ENCODE measurements around the gene PLCD4.
A peak's percentile ranks its signal among the peaks of the same experiment; 100 is the strongest.

Gene PLCD4

GRCh38 chr2:218607436-218608115 lies at the start of gene PLCD4:
Gene PLCD4 (plus strand): TSS chr2:218607899. CDS start chr2:218615740, 7,841 bp downstream.
- Histone ChIP-seq H3K36me3 (ENCODE audit: control insufficient read depth in 5 of 5, insufficient read depth in 5 of 5, low read length in 5 of 5) (no peaks in the 10 kb centered on the region), H3K27me3 (ENCODE audit: control insufficient read depth in 5 of 5, insufficient read depth in 4 of 5, low read length in 5 of 5) (no peaks in the 10 kb centered on the region), H3K4me1 (ENCODE audit: control insufficient read depth in 5 of 5, insufficient read depth in 5 of 5, low read length in 5 of 5) (peaks cover 0 to 34% (median 22%) of the 10 kb centered on the region in 5 donors), H3K9me3 (ENCODE audit: control insufficient read depth in 5 of 5, low read length in 5 of 5) (no peaks in the 10 kb centered on the region), H3K9ac (ENCODE audit: low read length in 5 of 5) (peak within 1 kb of the TSS in 2 of 5 donors; percentile 20 to 57), H3K4me3 (ENCODE audit: low read depth in 1 of 5, low read length in 5 of 5) (peak within 1 kb of the TSS; percentile 5 to 52 (median 29)), H3K27ac (ENCODE audit: low read depth, low read length) (peak within 1 kb of the TSS; percentile 42)

- Histone ChIP-seq H3K4me3 (ENCODE audit: low read depth in 1 of 5, low read length in 5 of 5) (no peak overlapping the region), H3K27ac (ENCODE audit: low read depth, low read length) (no peak overlapping the region), H3K9ac (ENCODE audit: low read length in 5 of 5) (no peak overlapping the region), H3K4me1 (ENCODE audit: control insufficient read depth in 5 of 5, insufficient read depth in 5 of 5, low read length in 5 of 5) (no peaks in the 10 kb centered on the region), H3K36me3 (ENCODE audit: control insufficient read depth in 5 of 5, insufficient read depth in 5 of 5, low read length in 5 of 5) (peaks cover 28 to 52% (median 34%) of the 10 kb centered on the region in 5 donors), H3K9me3 (ENCODE audit: control insufficient read depth in 5 of 5, low read length in 5 of 5) (no peaks in the 10 kb centered on the region), H3K27me3 (ENCODE audit: control insufficient read depth in 5 of 5, insufficient read depth in 4 of 5, low read length in 5 of 5) (no peaks in the 10 kb centered on the region)
These were observed 49.8 kb upstream of the PLCD4 start for GRCh38 chr2:218557941-218558340.

GRCh38 chr2:218558986-218559385 lies 48.7 kb upstream of the PLCD4 start:
- H3K9ac ChIP-seq (ENCODE audit: low read length in 5 of 5) = no peak overlapping the region
- no peak overlapping the region for H3K27ac ChIP-seq (ENCODE audit: low read depth, low read length)
- H3K4me1 ChIP-seq (ENCODE audit: control insufficient read depth in 5 of 5, insufficient read depth in 5 of 5, low read length in 5 of 5) = no peaks in the 10 kb centered on the region
- no peaks in the 10 kb centered on the region for H3K27me3 ChIP-seq (ENCODE audit: control insufficient read depth in 5 of 5, insufficient read depth in 4 of 5, low read length in 5 of 5)
- H3K9me3 ChIP-seq (ENCODE audit: control insufficient read depth in 5 of 5, low read length in 5 of 5) = no peaks in the 10 kb centered on the region
- peaks cover 26 to 44% (median 28%) of the 10 kb centered on the region in 5 donors for H3K36me3 ChIP-seq (ENCODE audit: control insufficient read depth in 5 of 5, insufficient read depth in 5 of 5, low read length in 5 of 5)
- H3K4me3 ChIP-seq (ENCODE audit: low read depth in 1 of 5, low read length in 5 of 5) = no peak overlapping the region

GRCh38 chr2:218564056-218564455 lies 43.6 kb upstream of the PLCD4 start:
- H3K27ac ChIP-seq (ENCODE audit: low read depth, low read length) = no peak overlapping the region
- H3K36me3 ChIP-seq (ENCODE audit: control insufficient read depth in 5 of 5, insufficient read depth in 5 of 5, low read length in 5 of 5) = peaks cover 15 to 25% (median 19%) of the 10 kb centered on the region in 5 donors
- peaks cover 2 to 16% (median 10%) of the 10 kb centered on the region in 5 donors for H3K4me1 ChIP-seq (ENCODE audit: control insufficient read depth in 5 of 5, insufficient read depth in 5 of 5, low read length in 5 of 5)
- H3K27me3 ChIP-seq (ENCODE audit: control insufficient read depth in 5 of 5, insufficient read depth in 4 of 5, low read length in 5 of 5) = no peaks in the 10 kb centered on the region
- no peaks in the 10 kb centered on the region for H3K9me3 ChIP-seq (ENCODE audit: control insufficient read depth in 5 of 5, low read length in 5 of 5)
- H3K4me3 ChIP-seq (ENCODE audit: low read depth in 1 of 5, low read length in 5 of 5) = no peak overlapping the region
- H3K9ac ChIP-seq (ENCODE audit: low read length in 5 of 5) = no peak overlapping the region

- H3K4me3 ChIP-seq (ENCODE audit: low read depth in 1 of 5, low read length in 5 of 5) = no peak overlapping the region
- H3K27me3 ChIP-seq (ENCODE audit: control insufficient read depth in 5 of 5, insufficient read depth in 4 of 5, low read length in 5 of 5) = no peaks in the 10 kb centered on the region
- H3K27ac ChIP-seq (ENCODE audit: low read depth, low read length) = no peak overlapping the region
- no peaks in the 10 kb centered on the region for H3K9me3 ChIP-seq (ENCODE audit: control insufficient read depth in 5 of 5, low read length in 5 of 5)
- peaks cover 5 to 38% (median 31%) of the 10 kb centered on the region in 5 donors for H3K4me1 ChIP-seq (ENCODE audit: control insufficient read depth in 5 of 5, insufficient read depth in 5 of 5, low read length in 5 of 5)
- peaks cover under 1 to 11% (median 5%) of the 10 kb centered on the region in 5 donors for H3K36me3 ChIP-seq (ENCODE audit: control insufficient read depth in 5 of 5, insufficient read depth in 5 of 5, low read length in 5 of 5)
- no peak overlapping the region for H3K9ac ChIP-seq (ENCODE audit: low read length in 5 of 5)
These were observed 41.4 kb upstream of the PLCD4 start for GRCh38 chr2:218566296-218566695.

- H3K9ac ChIP-seq (ENCODE audit: low read length in 5 of 5) = peak overlapping the region; percentile 11 to 96 (median 88)
- peak overlapping the region; percentile 86 for H3K27ac ChIP-seq (ENCODE audit: low read depth, low read length)
- H3K36me3 ChIP-seq (ENCODE audit: control insufficient read depth in 5 of 5, insufficient read depth in 5 of 5, low read length in 5 of 5) = peaks cover 0 to 7% (median 5%) of the 10 kb centered on the region in 5 donors
- peaks cover 5 to 39% (median 32%) of the 10 kb centered on the region in 5 donors for H3K4me1 ChIP-seq (ENCODE audit: control insufficient read depth in 5 of 5, insufficient read depth in 5 of 5, low read length in 5 of 5)
- H3K9me3 ChIP-seq (ENCODE audit: control insufficient read depth in 5 of 5, low read length in 5 of 5) = no peaks in the 10 kb centered on the region
- peak overlapping the region; percentile 87 to 91 (median 90) for H3K4me3 ChIP-seq (ENCODE audit: low read depth in 1 of 5, low read length in 5 of 5)
- no peaks in the 10 kb centered on the region for H3K27me3 ChIP-seq (ENCODE audit: control insufficient read depth in 5 of 5, insufficient read depth in 4 of 5, low read length in 5 of 5)
These were observed 39.9 kb upstream of the PLCD4 start for GRCh38 chr2:218567797-218568189.

- Histone ChIP-seq H3K27me3 (ENCODE audit: control insufficient read depth in 5 of 5, insufficient read depth in 4 of 5, low read length in 5 of 5) (no peaks in the 10 kb centered on the region), H3K9ac (ENCODE audit: low read length in 5 of 5) (peak within 1 kb of the TSS; percentile 86 to 98 (median 92)), H3K27ac (ENCODE audit: low read depth, low read length) (peak within 1 kb of the TSS; percentile 93), H3K4me1 (ENCODE audit: control insufficient read depth in 5 of 5, insufficient read depth in 5 of 5, low read length in 5 of 5) (peaks cover 5 to 39% (median 32%) of the 10 kb centered on the region in 5 donors), H3K9me3 (ENCODE audit: control insufficient read depth in 5 of 5, low read length in 5 of 5) (no peaks in the 10 kb centered on the region), H3K36me3 (ENCODE audit: control insufficient read depth in 5 of 5, insufficient read depth in 5 of 5, low read length in 5 of 5) (peaks cover 0 to 7% (median 4%) of the 10 kb centered on the region in 5 donors), H3K4me3 (ENCODE audit: low read depth in 1 of 5, low read length in 5 of 5) (peak within 1 kb of the TSS; percentile 87 to 91 (median 90))
These were observed 39.3 kb upstream of the PLCD4 start, which contains the start of the genes CNOT9 and USP37 for GRCh38 chr2:218568190-218569037. Gene CNOT9 (plus strand): TSS chr2:218568839. CDS start chr2:218568955, 116 bp downstream. Gene USP37 (minus strand): TSS chr2:218568351. CDS start chr2:218558653, 9,698 bp downstream.

GRCh38 chr2:218569038-218569431 lies 38.7 kb upstream of the PLCD4 start:
- peaks cover 5 to 39% (median 32%) of the 10 kb centered on the region in 5 donors for H3K4me1 ChIP-seq (ENCODE audit: control insufficient read depth in 5 of 5, insufficient read depth in 5 of 5, low read length in 5 of 5)
- no peaks in the 10 kb centered on the region for H3K27me3 ChIP-seq (ENCODE audit: control insufficient read depth in 5 of 5, insufficient read depth in 4 of 5, low read length in 5 of 5)
- peak overlapping the region; percentile 73 to 98 (median 89) for H3K9ac ChIP-seq (ENCODE audit: low read length in 5 of 5)
- peaks cover 0 to 8% (median 4%) of the 10 kb centered on the region in 5 donors for H3K36me3 ChIP-seq (ENCODE audit: control insufficient read depth in 5 of 5, insufficient read depth in 5 of 5, low read length in 5 of 5)
- no peaks in the 10 kb centered on the region for H3K9me3 ChIP-seq (ENCODE audit: control insufficient read depth in 5 of 5, low read length in 5 of 5)
- peak overlapping the region; percentile 78 to 91 (median 87) for H3K4me3 ChIP-seq (ENCODE audit: low read depth in 1 of 5, low read length in 5 of 5)
- H3K27ac ChIP-seq (ENCODE audit: low read depth, low read length) = peak overlapping the region; percentile 93

- Histone ChIP-seq H3K27ac (ENCODE audit: low read depth, low read length) (peak overlapping the region; percentile 93), H3K9me3 (ENCODE audit: control insufficient read depth in 5 of 5, low read length in 5 of 5) (no peaks in the 10 kb centered on the region), H3K27me3 (ENCODE audit: control insufficient read depth in 5 of 5, insufficient read depth in 4 of 5, low read length in 5 of 5) (no peaks in the 10 kb centered on the region), H3K4me3 (ENCODE audit: low read depth in 1 of 5, low read length in 5 of 5) (peak overlapping the region; percentile 78 to 91 (median 87)), H3K36me3 (ENCODE audit: control insufficient read depth in 5 of 5, insufficient read depth in 5 of 5, low read length in 5 of 5) (peaks cover 0 to 15% (median 9%) of the 10 kb centered on the region in 5 donors), H3K9ac (ENCODE audit: low read length in 5 of 5) (peak overlapping the region; percentile 73 to 98 (median 89)), H3K4me1 (ENCODE audit: control insufficient read depth in 5 of 5, insufficient read depth in 5 of 5, low read length in 5 of 5) (peaks cover 5 to 39% (median 32%) of the 10 kb centered on the region in 5 donors)
These were observed 37.8 kb upstream of the PLCD4 start for GRCh38 chr2:218569661-218570500.
